ENCODE measurements around the gene CPSF4. TPM values are rescaled to one million over a fixed set of nuclear protein-coding genes. Genes with fewer than 3 reads are reported as not detected.
"Not testable (repeated sequence)": the region's sequence is repeated elsewhere in the genome, so short reads cannot be mapped to it uniquely, and the experiment has no call there.

The CPSF4 gene
- total RNA-seq, 1 experiment from 2014 or later = 95.1 TPM

DNA sequence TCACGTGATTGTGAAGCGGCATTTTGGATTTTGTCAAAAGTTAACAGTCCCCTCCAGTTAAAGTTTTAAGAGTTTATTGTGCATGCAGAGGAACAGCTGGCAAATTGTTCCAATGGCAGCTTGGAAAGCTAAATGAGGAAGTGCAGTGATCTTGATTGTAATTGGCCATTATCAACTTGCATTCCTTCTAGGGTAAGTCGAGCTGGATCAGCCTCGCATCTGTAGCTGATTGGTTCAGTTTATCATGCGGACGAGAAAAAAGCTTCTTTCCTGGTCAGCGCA is 34.5 kb downstream of the CPSF4 start:
- no peaks in the 10 kb centered on the region for H3K27me3 ChIP-seq (ENCODE audit: control insufficient read depth, insufficient read depth, low read length)
- peak; percentile 83 for DNase-seq
- peak overlapping the region; percentile 83 for H3K4me3 ChIP-seq (ENCODE audit: insufficient read depth, low read depth, low read length)
- peaks cover 1% of the 10 kb centered on the region for H3K36me3 ChIP-seq (replicated peaks; ENCODE audit: control insufficient read depth, insufficient read depth, low read length)

GRCh38 chr7:99476107-99476506 is 37.4 kb downstream of the CPSF4 start:
- H3K27me3 ChIP-seq (ENCODE audit: control insufficient read depth, insufficient read depth, low read length) = no peaks in the 10 kb centered on the region
- H3K4me3 ChIP-seq (ENCODE audit: insufficient read depth, low read depth, low read length) = no peak overlapping the region
- no peak for DNase-seq
- H3K36me3 ChIP-seq (replicated peaks; ENCODE audit: control insufficient read depth, insufficient read depth, low read length) = peaks cover 7% of the 10 kb centered on the region

- Histone ChIP-seq H3K4me3 (ENCODE audit: insufficient read depth, low read depth, low read length) (no peak overlapping the region), H3K27me3 (ENCODE audit: control insufficient read depth, insufficient read depth, low read length) (no peaks in the 10 kb centered on the region), H3K36me3 (replicated peaks; ENCODE audit: control insufficient read depth, insufficient read depth, low read length) (peaks cover 9% of the 10 kb centered on the region)
- DNase-seq = no peak
These were observed 40.0 kb downstream of the CPSF4 start for GRCh38 chr7:99478464-99479440.

DNA sequence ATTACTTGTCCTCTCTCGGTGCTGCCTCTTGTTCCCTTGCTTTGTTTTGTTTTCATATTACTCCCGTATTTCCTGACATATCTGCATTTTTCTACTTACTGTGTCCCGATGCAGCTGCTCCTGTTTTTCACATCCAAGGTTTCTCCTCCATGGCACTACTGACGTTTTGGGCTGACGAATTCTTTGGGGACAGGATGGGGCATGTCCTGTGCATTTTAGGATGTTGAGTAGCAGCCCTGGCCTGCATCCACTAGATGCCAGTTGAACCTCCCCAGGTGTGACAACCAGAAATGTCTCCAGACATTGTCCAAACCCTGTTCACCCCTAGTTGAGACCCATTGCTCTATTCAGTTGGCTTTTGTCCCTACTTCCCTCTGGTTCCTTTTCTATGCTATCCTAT is 46.4 kb downstream of the CPSF4 start:
- Histone ChIP-seq H3K4me3 (ENCODE audit: insufficient read depth, low read depth, low read length) (no peak overlapping the region), H3K36me3 (replicated peaks; ENCODE audit: control insufficient read depth, insufficient read depth, low read length) (peaks cover 8% of the 10 kb centered on the region), H3K27me3 (ENCODE audit: control insufficient read depth, insufficient read depth, low read length) (no peaks in the 10 kb centered on the region)
- DNase-seq = no peak

- no peak overlapping the region for H3K4me3 ChIP-seq (ENCODE audit: insufficient read depth, low read depth, low read length)
- H3K36me3 ChIP-seq (replicated peaks; ENCODE audit: control insufficient read depth, insufficient read depth, low read length) = peaks cover 14% of the 10 kb centered on the region
- peak; percentile 53 for DNase-seq
These were observed 50.5 kb downstream of the CPSF4 start for GRCh38 chr7:99489235-99489634.

GRCh38 chr7:99490878-99491277 is 52.1 kb downstream of the CPSF4 start:
- Histone ChIP-seq H3K36me3 (replicated peaks; ENCODE audit: control insufficient read depth, insufficient read depth, low read length) (peaks cover 14% of the 10 kb centered on the region), H3K4me3 (ENCODE audit: insufficient read depth, low read depth, low read length) (no peak overlapping the region), H3K27me3 (ENCODE audit: control insufficient read depth, insufficient read depth, low read length) (no peaks in the 10 kb centered on the region)
- no peak for DNase-seq

More at GRCh38 chr7:99489235-99489634, 50.5 kb downstream of the CPSF4 start:
- H3K27me3 ChIP-seq (ENCODE audit: control insufficient read depth, insufficient read depth, low read length) = no peaks in the 10 kb centered on the region

DNA sequence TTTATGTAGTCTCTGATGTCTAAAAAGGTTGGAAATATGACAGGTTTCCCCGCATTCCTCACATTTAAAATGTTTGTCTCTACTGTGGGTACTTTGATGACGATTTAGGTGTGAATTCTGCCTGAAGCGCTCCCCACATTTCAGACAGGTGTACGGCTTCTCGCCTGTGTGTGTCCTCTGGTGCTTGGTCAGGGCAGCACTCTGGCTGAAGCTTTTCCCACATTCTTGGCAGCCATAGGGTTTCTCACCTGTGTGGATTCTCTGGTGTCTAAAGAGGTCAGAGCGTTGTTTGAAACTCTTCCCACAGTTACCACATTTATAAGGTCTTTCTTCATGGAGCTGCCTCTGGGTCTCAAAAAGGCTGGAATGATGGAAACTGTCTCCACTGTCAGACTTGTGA is 55.1 kb downstream of the CPSF4 start:
- H3K27me3 ChIP-seq (ENCODE audit: control insufficient read depth, insufficient read depth, low read length) = no peaks in the 10 kb centered on the region
- peaks cover 18% of the 10 kb centered on the region for H3K36me3 ChIP-seq (replicated peaks; ENCODE audit: control insufficient read depth, insufficient read depth, low read length)
- no peak for DNase-seq
- H3K4me3 ChIP-seq (ENCODE audit: insufficient read depth, low read depth, low read length) = no peak overlapping the region

DNA sequence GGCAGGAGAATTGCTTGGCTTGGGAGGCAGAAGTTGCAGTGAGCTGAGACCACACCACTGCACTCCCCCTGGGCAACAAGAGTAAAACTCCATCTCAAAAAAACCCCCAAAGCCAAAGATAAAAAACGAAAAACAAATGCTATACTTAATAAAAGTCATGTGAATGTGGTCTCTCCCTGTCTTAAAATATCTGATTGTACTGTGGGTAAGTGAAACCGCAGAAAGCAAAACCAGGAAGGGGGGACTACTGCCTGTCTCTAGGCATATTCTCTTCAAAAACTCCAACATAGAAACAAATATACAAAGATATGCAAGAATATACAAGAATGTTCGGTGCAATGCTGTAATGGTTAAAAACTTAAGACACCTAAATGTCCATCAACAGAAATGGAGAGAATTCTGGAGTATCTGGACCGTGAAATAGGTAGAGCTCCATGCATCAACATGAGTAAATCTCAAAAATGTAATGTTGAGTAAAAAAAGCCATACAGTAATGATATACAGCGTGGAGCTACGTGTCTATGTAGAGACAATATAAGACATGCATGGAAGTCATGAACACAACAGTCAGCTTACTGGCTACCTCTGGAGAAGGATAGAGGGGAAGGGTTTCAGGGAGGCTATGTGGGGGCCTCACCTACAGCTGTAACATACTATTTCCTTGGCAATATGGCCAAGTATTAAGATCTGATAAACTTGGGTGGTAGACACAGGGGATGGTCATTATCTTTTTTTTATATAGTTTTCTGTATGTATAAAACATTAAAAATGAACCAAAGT is 59.2 kb downstream of the CPSF4 start:
- no peak for DNase-seq
- Histone ChIP-seq H3K27me3 (ENCODE audit: control insufficient read depth, insufficient read depth, low read length) (no peaks in the 10 kb centered on the region), H3K36me3 (replicated peaks; ENCODE audit: control insufficient read depth, insufficient read depth, low read length) (peaks cover 16% of the 10 kb centered on the region), H3K4me3 (ENCODE audit: insufficient read depth, low read depth, low read length) (no peak overlapping the region; the same call in none of the 2 replicates)

DNA sequence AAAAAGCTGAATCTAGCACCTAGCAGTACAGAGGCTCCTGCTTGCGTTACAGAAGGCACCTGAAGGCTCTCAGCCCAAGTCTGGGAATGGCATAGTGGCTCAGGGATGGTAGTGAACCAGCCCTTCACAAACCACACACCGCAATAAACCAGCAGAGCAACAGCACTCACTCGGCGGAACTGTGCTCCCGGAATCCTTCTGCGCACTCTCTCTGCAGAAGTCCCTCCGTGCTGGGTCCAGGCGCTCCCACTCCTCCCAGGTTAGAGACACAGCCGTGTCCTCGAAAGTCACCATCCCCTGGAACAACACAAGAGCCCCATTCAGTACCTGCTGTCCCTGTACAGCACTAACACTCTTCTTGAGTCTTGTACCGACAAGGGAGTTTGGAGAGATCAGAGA is 59.8 kb downstream of the CPSF4 start:
- Histone ChIP-seq H3K27me3 (ENCODE audit: control insufficient read depth, insufficient read depth, low read length) (no peaks in the 10 kb centered on the region), H3K4me3 (ENCODE audit: insufficient read depth, low read depth, low read length) (peak overlapping the region; percentile 29), H3K36me3 (replicated peaks; ENCODE audit: control insufficient read depth, insufficient read depth, low read length) (peaks cover 13% of the 10 kb centered on the region)
- DNase-seq = peak; percentile 33

- no peaks in the 10 kb centered on the region for H3K27me3 ChIP-seq (ENCODE audit: control insufficient read depth, insufficient read depth, low read length)
- DNase-seq = no peak
- peaks cover 6% of the 10 kb centered on the region for H3K36me3 ChIP-seq (replicated peaks; ENCODE audit: control insufficient read depth, insufficient read depth, low read length)
- H3K4me3 ChIP-seq (ENCODE audit: insufficient read depth, low read depth, low read length) = peak overlapping the region; percentile 92
These were observed 60.6 kb downstream of the CPSF4 start for GRCh38 chr7:99499371-99499720.

- DNase-seq = peak; percentile 96
- H3K27me3 ChIP-seq (ENCODE audit: control insufficient read depth, insufficient read depth, low read length) = no peaks in the 10 kb centered on the region
- H3K36me3 ChIP-seq (replicated peaks; ENCODE audit: control insufficient read depth, insufficient read depth, low read length) = peaks cover 4% of the 10 kb centered on the region
- peak within 1 kb of the TSS; percentile 92 for H3K4me3 ChIP-seq (ENCODE audit: insufficient read depth, low read depth, low read length)
These were observed 61.2 kb downstream of the CPSF4 start, which contains the start of gene ZNF394 for GRCh38 chr7:99499721-99500636. Gene ZNF394, minus strand, starts transcription at chr7:99500281. Its CDS starts 188 bp downstream, at chr7:99500093.

GRCh38 chr7:99500637-99501009 is 61.9 kb downstream of the CPSF4 start:
- Histone ChIP-seq H3K4me3 (ENCODE audit: insufficient read depth, low read depth, low read length) (peak overlapping the region; percentile 92), H3K27me3 (ENCODE audit: control insufficient read depth, insufficient read depth, low read length) (no peaks in the 10 kb centered on the region), H3K36me3 (replicated peaks; ENCODE audit: control insufficient read depth, insufficient read depth, low read length) (peaks cover 4% of the 10 kb centered on the region)
- DNase-seq = no peak

- peak; percentile 34 for DNase-seq
- not testable (repeated sequence) for H3K4me3 ChIP-seq (ENCODE audit: insufficient read depth, low read depth, low read length)
These were observed 62.5 kb downstream of the CPSF4 start for GRCh38 chr7:99501236-99501635.

DNA sequence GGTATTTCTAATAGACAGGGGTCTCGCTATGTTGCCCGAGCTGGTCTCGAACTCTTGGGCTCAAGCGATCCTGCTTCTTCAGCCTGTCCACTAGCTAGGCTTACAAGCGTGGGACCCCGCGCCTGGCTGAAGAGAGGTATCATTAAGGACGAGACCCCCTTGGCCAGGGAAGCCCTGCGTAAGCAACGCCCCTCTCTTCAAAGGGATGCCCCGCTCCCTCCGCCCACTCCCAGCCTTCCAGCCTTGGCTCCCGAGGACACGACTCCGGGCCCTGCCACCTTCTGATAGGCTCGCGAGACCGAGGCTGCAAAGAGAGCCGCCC is 65.5 kb downstream of the CPSF4 start:
- Histone ChIP-seq H3K36me3 (replicated peaks; ENCODE audit: control insufficient read depth, insufficient read depth, low read length) (no peaks in the 10 kb centered on the region), H3K27me3 (ENCODE audit: control insufficient read depth, insufficient read depth, low read length) (no peaks in the 10 kb centered on the region), H3K4me3 (ENCODE audit: insufficient read depth, low read depth, low read length) (peak overlapping the region; percentile 84)
- peak; percentile 98 for DNase-seq

More at GRCh38 chr7:99501236-99501635, 62.5 kb downstream of the CPSF4 start:
- not testable (repeated sequence) for H3K36me3 ChIP-seq (replicated peaks; ENCODE audit: control insufficient read depth, insufficient read depth, low read length); H3K27me3 ChIP-seq (ENCODE audit: control insufficient read depth, insufficient read depth, low read length)

Measured in H7 (cell line).